ENCODE results near the gene ARIH1.
"Not testable (repeated sequence)": the region's sequence is repeated elsewhere in the genome, so short reads cannot be mapped to it uniquely, and the experiment has no call there.

The ARIH1 gene

GRCh38 chr15:72473614-72474465 is at the start of gene ARIH1:
Gene ARIH1, plus strand, starts transcription at chr15:72474330. Its CDS starts 310 bp downstream, at chr15:72474640.
- peak; percentile 97 for DNase-seq

DNA sequence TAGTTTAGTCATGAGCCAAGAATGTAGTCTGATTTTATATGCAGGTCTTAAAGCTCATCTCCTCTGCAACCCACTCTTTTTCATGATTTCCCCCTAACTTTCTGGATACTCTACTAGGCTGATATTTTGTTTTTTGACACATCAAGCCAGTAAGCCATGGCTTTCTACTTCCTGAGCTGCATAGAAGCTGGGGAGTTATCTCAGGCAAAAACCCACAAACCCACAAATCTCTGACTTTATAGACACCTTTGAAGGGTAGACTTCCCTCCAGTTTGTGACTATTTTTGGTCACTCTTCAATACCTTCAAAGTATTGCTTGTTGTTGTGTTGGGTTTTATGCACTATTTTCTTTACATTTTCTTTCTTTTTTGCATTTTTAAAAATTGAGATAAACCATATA is 47.4 kb upstream of the ARIH1 start:
- DNase-seq: no peak

DNA sequence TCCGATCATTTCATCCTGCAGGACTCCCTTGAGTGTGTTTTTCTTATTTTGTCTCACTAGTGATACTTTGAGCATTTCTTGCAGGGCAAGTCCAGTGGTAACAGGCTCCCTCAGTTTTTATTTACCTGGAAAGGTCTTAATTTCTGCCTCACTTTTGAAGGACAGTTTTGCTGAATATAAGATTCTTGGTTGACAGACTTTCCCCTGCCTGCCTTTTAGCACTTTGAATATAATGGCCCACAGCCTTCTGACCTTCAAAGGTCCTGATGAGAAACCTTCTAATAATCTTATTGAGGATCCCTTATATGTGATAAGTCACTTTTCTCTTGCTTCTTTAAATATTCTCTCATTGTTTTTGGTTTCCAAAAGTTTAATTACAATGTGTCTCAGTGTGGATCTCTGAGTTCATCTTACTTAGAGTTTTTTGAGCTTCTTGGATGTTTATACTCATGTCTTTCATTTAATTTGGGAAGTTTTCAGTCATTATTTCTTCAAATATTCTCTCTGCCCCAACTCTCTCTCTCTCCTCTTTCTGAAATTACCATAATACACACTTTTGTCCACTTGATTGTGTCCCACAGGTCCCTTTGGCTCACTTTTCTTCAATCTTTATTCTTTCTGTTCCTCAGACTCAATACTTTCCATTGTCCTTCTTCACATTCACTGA is 36.3 kb upstream of the ARIH1 start:
- DNase-seq: no peak

GRCh38 chr15:72442848-72443247 is 31.3 kb upstream of the ARIH1 start:
- not testable (repeated sequence) for DNase-seq

- DNase-seq: no peak
Observed at GRCh38 chr15:72445426-72445825, 28.7 kb upstream of the ARIH1 start.

GRCh38 chr15:72450805-72451204 is 23.3 kb upstream of the ARIH1 start:
- DNase-seq: no peak

- DNase-seq: no peak
Observed at GRCh38 chr15:72451224-72451623, 22.9 kb upstream of the ARIH1 start.

- DNase-seq: no peak
Observed at GRCh38 chr15:72456684-72457083, 17.4 kb upstream of the ARIH1 start.

- no peak for DNase-seq
Observed at GRCh38 chr15:72460402-72460801, 13.7 kb upstream of the ARIH1 start.

DNA sequence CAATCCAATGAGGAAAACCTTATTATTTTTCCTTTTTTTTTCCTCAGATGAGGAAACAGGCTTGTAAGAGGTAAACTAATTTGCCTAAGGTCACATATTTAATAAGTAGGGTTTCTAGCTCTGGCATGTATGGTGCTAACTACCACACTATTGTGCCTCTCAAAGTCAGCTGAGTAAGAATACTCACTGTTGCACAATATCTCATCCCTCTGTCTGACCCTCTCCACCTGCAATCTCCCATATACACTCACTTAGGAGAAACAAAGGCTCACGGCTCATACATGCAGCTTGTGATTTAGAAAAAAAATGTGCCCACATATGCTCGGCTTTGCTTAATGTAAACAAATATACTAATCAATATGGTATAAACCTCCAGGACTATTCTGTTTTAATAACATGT is 10.4 kb upstream of the ARIH1 start:
- DNase-seq: no peak

GRCh38 chr15:72464251-72464650 is 9.9 kb upstream of the ARIH1 start:
- no peak for DNase-seq

DNA sequence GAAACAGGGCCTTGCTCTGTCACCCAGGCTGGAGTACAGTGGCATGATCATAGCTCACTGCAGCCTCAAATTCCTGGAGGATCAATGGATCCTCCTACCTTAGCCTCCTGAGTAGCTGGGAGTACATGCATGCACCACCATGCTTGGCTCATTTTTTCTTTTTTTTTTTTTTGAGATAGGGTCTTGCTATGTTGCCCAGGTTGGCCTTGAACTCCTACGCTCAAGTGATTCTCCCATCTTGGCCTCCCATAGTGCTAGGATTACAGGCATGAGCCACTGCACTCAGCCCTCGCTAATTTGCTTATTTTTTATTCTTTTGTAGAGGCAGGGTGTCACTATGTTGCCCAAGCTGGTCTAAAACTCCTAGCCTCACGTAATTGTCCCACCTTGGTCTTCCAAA is 6.0 kb upstream of the ARIH1 start:
- DNase-seq: no peak

DNA sequence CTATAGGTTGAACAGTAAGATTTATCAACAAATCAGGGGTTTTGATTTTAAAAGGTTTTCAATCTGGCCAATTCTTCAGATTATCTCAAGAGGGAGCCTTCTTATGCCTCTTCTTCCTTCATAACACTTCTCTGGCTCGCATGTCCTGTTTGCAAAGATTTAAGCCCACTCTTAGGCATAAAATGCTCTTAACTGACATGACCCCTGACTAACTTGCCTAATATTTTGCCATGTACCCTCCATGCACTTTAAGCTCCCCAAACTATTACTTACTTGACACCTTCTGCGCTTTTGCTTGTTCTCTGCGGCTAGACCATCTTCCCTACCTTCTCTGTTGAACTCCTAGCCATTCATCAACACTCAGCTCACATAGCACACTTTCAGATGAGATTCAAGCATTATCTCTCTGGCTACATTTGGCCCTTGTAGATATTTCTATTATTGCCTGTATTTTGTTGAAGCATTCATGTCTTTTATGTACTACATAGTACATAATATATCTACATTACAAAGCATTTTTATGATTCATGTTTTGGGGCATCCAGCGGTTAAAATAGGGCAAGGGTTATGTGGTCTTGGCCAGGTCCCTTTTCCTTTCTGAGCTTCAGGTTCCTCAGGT is 1.0 kb upstream of the ARIH1 start:
- no peak for DNase-seq

- DNase-seq: peak; percentile 45
Observed at GRCh38 chr15:72474466-72474911, 359 bp downstream of the ARIH1 start.

- DNase-seq: peak; percentile 78
Observed at GRCh38 chr15:72474912-72475628, 940 bp downstream of the ARIH1 start.

DNA sequence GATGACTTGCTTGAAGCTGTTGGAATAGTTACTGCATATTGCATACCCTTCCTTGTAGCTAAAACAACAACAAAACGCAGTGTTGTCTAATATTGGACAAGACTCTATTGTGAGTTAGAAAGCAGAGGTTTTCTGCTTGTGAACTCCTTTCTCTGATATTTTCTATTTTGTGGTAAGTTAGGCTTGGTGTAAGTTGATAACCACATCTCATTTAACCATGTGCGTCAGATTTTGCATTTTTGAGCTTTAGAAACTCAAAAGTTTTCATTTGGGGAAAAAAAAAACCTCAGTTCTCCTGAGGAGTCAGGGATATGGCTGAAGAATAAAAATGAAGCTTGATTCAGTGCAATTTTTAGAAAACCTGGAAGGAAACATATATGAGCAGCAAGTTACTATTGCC is 1.5 kb downstream of the ARIH1 start:
- no peak for DNase-seq

DNA sequence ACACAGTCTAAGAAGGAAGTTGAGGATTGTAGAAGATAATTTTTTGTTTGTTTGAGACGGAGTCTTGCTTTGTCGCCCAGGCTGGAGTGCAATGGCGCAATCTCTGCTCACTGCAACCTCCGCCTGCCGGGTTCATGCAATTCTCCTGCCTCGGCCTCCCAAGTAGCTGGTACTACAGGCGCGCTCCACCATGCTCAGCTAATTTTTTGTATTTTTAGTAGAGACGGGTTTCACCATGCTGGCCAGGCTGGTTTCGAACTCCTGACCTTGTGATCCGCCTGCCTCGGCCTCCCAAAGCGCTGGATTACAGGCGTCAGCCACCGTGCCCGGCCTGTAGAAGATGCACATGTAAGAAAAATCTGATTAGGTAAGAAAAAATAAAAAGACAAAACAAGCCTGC is 2.2 kb downstream of the ARIH1 start:
- DNase-seq: not testable (repeated sequence)

DNA sequence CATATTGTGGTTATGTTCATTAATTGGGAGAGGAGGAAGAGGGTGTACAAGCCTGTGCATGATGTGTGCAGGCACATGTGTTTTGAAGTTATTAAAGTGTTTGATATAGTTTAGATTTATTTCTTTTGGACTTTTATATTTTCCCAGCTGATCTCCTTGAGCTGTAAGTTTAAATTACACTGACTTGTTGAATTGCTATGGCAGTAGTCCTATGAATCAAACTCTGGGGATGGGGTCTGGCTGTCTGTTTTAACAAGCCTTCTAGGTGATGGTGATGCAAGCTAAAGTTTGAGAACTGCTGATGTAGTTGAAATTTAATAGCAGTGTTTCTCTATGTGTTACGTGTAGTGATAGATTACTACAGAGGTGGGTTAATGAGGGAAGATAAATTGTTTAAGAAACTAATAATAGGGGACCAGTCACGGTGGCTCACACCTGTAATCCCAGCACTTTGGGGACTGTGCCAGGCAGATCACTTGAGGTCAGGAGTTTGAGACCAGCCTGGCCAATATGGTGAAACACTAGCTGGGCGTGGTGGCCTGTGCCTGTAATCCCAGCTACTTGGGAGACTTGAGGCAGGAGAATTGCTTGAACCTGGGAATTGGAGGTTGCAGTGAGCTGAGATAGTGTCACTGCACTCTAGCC is 7.0 kb downstream of the ARIH1 start:
- DNase-seq: no peak

- no peak for DNase-seq
Observed at GRCh38 chr15:72482275-72482674, 8.1 kb downstream of the ARIH1 start.

GRCh38 chr15:72483279-72483678 is 9.1 kb downstream of the ARIH1 start:
- DNase-seq: no peak

DNA sequence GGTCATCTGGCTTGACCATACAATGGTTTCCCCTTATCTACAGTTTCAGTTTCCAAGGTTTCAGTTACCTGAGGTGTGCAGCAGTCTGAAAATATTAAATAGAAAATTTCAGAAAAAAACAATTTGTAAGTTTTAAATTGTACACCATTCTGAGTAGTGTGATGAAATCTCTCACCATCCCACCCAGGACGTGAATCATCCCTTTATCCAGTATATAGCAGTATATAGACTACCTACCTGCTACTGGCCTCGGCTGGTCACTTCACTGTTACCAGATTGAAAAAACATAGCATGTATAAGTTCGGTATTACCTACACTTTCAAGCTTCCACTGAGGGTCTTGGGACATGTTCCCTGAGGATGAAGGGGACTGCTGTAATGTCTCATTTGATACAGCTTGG is 12.0 kb downstream of the ARIH1 start:
- no peak for DNase-seq

- DNase-seq: no peak
Observed at GRCh38 chr15:72487070-72487797, 13.1 kb downstream of the ARIH1 start.

Data from activated CD4-positive, alpha-beta T cell treated with anti-CD3 and anti-CD28 coated beads, Interleukin-2, amount 50 U/mL, for 1 hour (primary cell).